HEK293 (cell line): Measurements from ENCODE around the gene C19orf33.
A peak's percentile ranks its signal among the peaks of the same experiment; 100 is the strongest.

ENCODE experiments used
- GLIS2 ChIP-seq: fragments of 450-650 bp; formaldehyde crosslinking; IDR thresholded peaks from 2 replicates; pipeline ENCODE4 v1.5.1; 2016; ENCODE audit warnings: missing biosample characterization, missing genetic modification characterization
- KLF7 ChIP-seq: fragments of 450-650 bp; formaldehyde crosslinking; IDR thresholded peaks from 2 replicates; pipeline ENCODE4 v1.5.1; 2016; ENCODE audit warnings: missing biosample characterization, missing genetic modification characterization, borderline replicate concordance
- WT1 ChIP-seq: fragments of 450-650 bp; formaldehyde crosslinking; IDR thresholded peaks from 2 replicates; pipeline ENCODE4 v1.5.1; 2016; ENCODE audit warnings: missing biosample characterization, missing genetic modification characterization
- ZBTB17 ChIP-seq: fragments of 450-650 bp; formaldehyde crosslinking; IDR thresholded peaks from 2 replicates; pipeline ENCODE4 v1.5.1; 2016; ENCODE audit warnings: missing biosample characterization, missing genetic modification characterization
- ZBTB20 ChIP-seq: fragments of 450-650 bp; formaldehyde crosslinking; IDR thresholded peaks from 2 replicates; pipeline ENCODE4 v1.5.1; 2016; ENCODE audit warnings: missing biosample characterization, missing genetic modification characterization
- ZBTB7A ChIP-seq: fragments of 450-650 bp; formaldehyde crosslinking; IDR thresholded peaks from 2 replicates; pipeline ENCODE4 v1.5.1; 2016; ENCODE audit warnings: low read depth, missing biosample characterization, missing genetic modification characterization
- ZNF138 ChIP-seq: fragments of 450-650 bp; formaldehyde crosslinking; IDR thresholded peaks from 2 replicates; pipeline ENCODE4 v1.5.1; 2016; ENCODE audit warnings: missing biosample characterization, missing genetic modification characterization, borderline replicate concordance
- ZNF140 ChIP-seq: fragments of 450-650 bp; formaldehyde crosslinking; IDR thresholded peaks from 2 replicates; pipeline ENCODE4 v1.5.1; 2016; ENCODE audit warnings: missing biosample characterization, missing genetic modification characterization
- ZNF169 ChIP-seq: fragments of 450-650 bp; formaldehyde crosslinking; IDR thresholded peaks from 2 replicates; pipeline ENCODE4 v1.5.1; 2016; ENCODE audit warnings: missing biosample characterization, missing genetic modification characterization
- ZNF184 ChIP-seq: fragments of 450-650 bp; IDR thresholded peaks from 2 replicates; pipeline ENCODE4 v1.5.1; 2018; ENCODE audit warnings: missing biosample characterization, mild to moderate bottlenecking, missing genetic modification characterization
- ZNF335 ChIP-seq: fragments of 450-650 bp; formaldehyde crosslinking; conservative IDR thresholded peaks from 2 replicates; pipeline ENCODE4 v1.5.1; 2016; ENCODE audit warnings: missing biosample characterization, missing genetic modification characterization
- ZNF354C ChIP-seq: fragments of 450-650 bp; formaldehyde crosslinking; IDR thresholded peaks from 2 replicates; pipeline ENCODE4 v1.5.1; 2016; ENCODE audit warnings: missing biosample characterization, missing genetic modification characterization, low read depth, borderline replicate concordance
- ZNF37A ChIP-seq: fragments of 450-650 bp; IDR thresholded peaks from 2 replicates; pipeline ENCODE4 v1.5.1; 2018; ENCODE audit warnings: missing biosample characterization, missing genetic modification characterization
- ZNF48 ChIP-seq: fragments of 450-650 bp; formaldehyde crosslinking; IDR thresholded peaks from 2 replicates; pipeline ENCODE4 v1.5.1; 2016; ENCODE audit warnings: missing biosample characterization, missing genetic modification characterization
- ZNF600 ChIP-seq: fragments of 450-650 bp; formaldehyde crosslinking; IDR thresholded peaks from 2 replicates; pipeline ENCODE4 v1.5.1; 2016; ENCODE audit warnings: missing biosample characterization, missing genetic modification characterization
- ZNF626 ChIP-seq: fragments of 450-650 bp; sonication (Bioruptor Pico); formaldehyde crosslinking; IDR thresholded peaks from 2 replicates; pipeline ENCODE4 v1.5.1; 2018; ENCODE audit warnings: missing biosample characterization, missing genetic modification characterization, inconsistent platforms
- ZNF629 ChIP-seq: fragments of 450-650 bp; formaldehyde crosslinking; IDR thresholded peaks from 2 replicates; pipeline ENCODE4 v1.5.1; 2017; ENCODE audit warnings: missing biosample characterization, missing genetic modification characterization
- ZNF664 ChIP-seq: fragments of 450-650 bp; formaldehyde crosslinking; IDR thresholded peaks from 2 replicates; pipeline ENCODE4 v1.5.1; 2016; ENCODE audit warnings: missing biosample characterization, missing genetic modification characterization
- TF ChIP-seq, protein P1 (sequence below): fragments of 450-650 bp; formaldehyde crosslinking; IDR thresholded peaks from 2 replicates; pipeline ENCODE4 v1.5.1; 2016; ENCODE audit warnings: missing biosample characterization, missing genetic modification characterization
- TF ChIP-seq, protein P2 (sequence below): fragments of 450-650 bp; formaldehyde crosslinking; IDR thresholded peaks from 2 replicates; pipeline ENCODE4 v1.5.1; 2016; ENCODE audit warnings: missing biosample characterization, missing genetic modification characterization
- TF ChIP-seq, protein P3 (sequence below): fragments of 450-650 bp; formaldehyde crosslinking; IDR thresholded peaks from 2 replicates; pipeline ENCODE4 v1.5.1; 2016; ENCODE audit warnings: missing biosample characterization, missing genetic modification characterization
- TF ChIP-seq, protein P4 (sequence below): fragments of 450-650 bp; formaldehyde crosslinking; IDR thresholded peaks from 2 replicates; pipeline ENCODE4 v1.5.1; 2016; ENCODE audit warnings: missing biosample characterization, missing genetic modification characterization
- TF ChIP-seq, protein P5 (sequence below): fragments of 450-650 bp; formaldehyde crosslinking; IDR thresholded peaks from 2 replicates; pipeline ENCODE4 v1.5.1; 2017; ENCODE audit warnings: missing biosample characterization, missing genetic modification characterization
- TF ChIP-seq, protein P6 (sequence below): fragments of 450-650 bp; formaldehyde crosslinking; IDR thresholded peaks from 2 replicates; pipeline ENCODE4 v1.5.1; 2016; ENCODE audit warnings: missing biosample characterization, missing genetic modification characterization
- TF ChIP-seq, protein P7 (sequence below): fragments of 450-650 bp; formaldehyde crosslinking; conservative IDR thresholded peaks from 2 replicates; pipeline ENCODE4 v1.5.1; 2016; ENCODE audit warnings: low read depth, missing biosample characterization, missing genetic modification characterization

C19orf33 gene

DNA sequence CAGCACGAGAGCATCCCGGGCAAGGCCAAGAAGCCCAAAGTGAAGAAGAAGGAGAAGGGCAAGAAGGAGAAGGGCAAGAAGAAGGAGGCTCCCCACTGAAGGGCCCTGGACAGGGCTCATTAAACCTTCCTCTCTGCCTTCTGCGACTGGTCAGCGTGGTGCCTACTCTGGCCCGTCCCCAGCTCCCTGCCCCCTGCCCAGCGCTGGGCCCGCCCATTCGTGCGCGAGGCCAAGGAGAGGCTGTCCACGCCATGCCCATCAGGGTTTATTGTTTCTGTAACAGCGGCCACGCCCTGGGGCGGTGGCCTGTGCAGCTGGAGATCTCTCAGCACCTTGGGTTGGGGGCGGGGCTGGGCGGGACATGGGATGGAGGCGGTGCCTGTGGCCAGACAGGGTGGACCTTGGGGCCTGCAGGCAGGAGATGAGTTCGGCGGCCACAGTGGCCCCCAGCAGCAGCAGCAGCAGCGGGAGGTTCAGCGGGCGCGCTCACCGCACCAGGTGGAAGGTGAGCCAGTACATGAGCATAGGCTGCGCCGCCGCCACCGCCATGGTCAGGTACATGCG is 897 bp downstream of the C19orf33 start (continued):
- TF ChIP-seq, protein P1, sequence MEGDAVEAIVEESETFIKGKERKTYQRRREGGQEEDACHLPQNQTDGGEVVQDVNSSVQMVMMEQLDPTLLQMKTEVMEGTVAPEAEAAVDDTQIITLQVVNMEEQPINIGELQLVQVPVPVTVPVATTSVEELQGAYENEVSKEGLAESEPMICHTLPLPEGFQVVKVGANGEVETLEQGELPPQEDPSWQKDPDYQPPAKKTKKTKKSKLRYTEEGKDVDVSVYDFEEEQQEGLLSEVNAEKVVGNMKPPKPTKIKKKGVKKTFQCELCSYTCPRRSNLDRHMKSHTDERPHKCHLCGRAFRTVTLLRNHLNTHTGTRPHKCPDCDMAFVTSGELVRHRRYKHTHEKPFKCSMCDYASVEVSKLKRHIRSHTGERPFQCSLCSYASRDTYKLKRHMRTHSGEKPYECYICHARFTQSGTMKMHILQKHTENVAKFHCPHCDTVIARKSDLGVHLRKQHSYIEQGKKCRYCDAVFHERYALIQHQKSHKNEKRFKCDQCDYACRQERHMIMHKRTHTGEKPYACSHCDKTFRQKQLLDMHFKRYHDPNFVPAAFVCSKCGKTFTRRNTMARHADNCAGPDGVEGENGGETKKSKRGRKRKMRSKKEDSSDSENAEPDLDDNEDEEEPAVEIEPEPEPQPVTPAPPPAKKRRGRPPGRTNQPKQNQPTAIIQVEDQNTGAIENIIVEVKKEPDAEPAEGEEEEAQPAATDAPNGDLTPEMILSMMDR (tag by site-specific recombination) = no peak
- TF ChIP-seq, protein P2, sequence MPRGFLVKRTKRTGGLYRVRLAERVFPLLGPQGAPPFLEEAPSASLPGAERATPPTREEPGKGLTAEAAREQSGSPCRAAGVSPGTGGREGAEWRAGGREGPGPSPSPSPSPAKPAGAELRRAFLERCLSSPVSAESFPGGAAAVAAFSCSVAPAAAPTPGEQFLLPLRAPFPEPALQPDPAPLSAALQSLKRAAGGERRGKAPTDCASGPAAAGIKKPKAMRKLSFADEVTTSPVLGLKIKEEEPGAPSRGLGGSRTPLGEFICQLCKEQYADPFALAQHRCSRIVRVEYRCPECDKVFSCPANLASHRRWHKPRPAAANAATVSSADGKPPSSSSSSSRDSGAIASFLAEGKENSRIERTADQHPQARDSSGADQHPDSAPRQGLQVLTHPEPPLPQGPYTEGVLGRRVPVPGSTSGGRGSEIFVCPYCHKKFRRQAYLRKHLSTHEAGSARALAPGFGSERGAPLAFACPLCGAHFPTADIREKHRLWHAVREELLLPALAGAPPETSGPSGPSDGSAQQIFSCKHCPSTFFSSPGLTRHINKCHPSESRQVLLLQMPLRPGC (tag by site-specific recombination) = no peak
- TF ChIP-seq, protein P3, sequence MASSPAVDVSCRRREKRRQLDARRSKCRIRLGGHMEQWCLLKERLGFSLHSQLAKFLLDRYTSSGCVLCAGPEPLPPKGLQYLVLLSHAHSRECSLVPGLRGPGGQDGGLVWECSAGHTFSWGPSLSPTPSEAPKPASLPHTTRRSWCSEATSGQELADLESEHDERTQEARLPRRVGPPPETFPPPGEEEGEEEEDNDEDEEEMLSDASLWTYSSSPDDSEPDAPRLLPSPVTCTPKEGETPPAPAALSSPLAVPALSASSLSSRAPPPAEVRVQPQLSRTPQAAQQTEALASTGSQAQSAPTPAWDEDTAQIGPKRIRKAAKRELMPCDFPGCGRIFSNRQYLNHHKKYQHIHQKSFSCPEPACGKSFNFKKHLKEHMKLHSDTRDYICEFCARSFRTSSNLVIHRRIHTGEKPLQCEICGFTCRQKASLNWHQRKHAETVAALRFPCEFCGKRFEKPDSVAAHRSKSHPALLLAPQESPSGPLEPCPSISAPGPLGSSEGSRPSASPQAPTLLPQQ (tag by site-specific recombination) = no peak
- TF ChIP-seq GLIS2 (tag by site-specific recombination) = peak; percentile 45; the same call in 1 of the 2 replicates
- TF ChIP-seq ZNF626 (tag by site-specific recombination) = no peak
- TF ChIP-seq ZNF354C (tag by site-specific recombination) = no peak
- TF ChIP-seq ZNF169 (tag by site-specific recombination) = no peak
- TF ChIP-seq ZNF629 (tag by site-specific recombination) = no peak
- TF ChIP-seq ZNF184 = no peak
- TF ChIP-seq, protein P4, sequence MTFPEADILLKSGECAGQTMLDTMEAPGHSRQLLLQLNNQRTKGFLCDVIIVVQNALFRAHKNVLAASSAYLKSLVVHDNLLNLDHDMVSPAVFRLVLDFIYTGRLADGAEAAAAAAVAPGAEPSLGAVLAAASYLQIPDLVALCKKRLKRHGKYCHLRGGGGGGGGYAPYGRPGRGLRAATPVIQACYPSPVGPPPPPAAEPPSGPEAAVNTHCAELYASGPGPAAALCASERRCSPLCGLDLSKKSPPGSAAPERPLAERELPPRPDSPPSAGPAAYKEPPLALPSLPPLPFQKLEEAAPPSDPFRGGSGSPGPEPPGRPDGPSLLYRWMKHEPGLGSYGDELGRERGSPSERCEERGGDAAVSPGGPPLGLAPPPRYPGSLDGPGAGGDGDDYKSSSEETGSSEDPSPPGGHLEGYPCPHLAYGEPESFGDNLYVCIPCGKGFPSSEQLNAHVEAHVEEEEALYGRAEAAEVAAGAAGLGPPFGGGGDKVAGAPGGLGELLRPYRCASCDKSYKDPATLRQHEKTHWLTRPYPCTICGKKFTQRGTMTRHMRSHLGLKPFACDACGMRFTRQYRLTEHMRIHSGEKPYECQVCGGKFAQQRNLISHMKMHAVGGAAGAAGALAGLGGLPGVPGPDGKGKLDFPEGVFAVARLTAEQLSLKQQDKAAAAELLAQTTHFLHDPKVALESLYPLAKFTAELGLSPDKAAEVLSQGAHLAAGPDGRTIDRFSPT (tag by site-specific recombination) = no peak
- TF ChIP-seq, protein P5, sequence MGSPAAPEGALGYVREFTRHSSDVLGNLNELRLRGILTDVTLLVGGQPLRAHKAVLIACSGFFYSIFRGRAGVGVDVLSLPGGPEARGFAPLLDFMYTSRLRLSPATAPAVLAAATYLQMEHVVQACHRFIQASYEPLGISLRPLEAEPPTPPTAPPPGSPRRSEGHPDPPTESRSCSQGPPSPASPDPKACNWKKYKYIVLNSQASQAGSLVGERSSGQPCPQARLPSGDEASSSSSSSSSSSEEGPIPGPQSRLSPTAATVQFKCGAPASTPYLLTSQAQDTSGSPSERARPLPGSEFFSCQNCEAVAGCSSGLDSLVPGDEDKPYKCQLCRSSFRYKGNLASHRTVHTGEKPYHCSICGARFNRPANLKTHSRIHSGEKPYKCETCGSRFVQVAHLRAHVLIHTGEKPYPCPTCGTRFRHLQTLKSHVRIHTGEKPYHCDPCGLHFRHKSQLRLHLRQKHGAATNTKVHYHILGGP (tag by site-specific recombination) = no peak
- TF ChIP-seq, protein P6, sequence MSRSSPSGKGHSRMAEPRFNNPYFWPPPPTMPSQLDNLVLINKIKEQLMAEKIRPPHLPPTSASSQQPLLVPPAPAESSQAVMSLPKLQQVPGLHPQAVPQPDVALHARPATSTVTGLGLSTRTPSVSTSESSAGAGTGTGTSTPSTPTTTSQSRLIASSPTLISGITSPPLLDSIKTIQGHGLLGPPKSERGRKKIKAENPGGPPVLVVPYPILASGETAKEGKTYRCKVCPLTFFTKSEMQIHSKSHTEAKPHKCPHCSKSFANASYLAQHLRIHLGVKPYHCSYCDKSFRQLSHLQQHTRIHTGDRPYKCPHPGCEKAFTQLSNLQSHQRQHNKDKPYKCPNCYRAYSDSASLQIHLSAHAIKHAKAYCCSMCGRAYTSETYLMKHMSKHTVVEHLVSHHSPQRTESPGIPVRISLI = no peak
- no peak for TF ChIP-seq ZNF48 (tag by site-specific recombination)
- TF ChIP-seq, protein P7, sequence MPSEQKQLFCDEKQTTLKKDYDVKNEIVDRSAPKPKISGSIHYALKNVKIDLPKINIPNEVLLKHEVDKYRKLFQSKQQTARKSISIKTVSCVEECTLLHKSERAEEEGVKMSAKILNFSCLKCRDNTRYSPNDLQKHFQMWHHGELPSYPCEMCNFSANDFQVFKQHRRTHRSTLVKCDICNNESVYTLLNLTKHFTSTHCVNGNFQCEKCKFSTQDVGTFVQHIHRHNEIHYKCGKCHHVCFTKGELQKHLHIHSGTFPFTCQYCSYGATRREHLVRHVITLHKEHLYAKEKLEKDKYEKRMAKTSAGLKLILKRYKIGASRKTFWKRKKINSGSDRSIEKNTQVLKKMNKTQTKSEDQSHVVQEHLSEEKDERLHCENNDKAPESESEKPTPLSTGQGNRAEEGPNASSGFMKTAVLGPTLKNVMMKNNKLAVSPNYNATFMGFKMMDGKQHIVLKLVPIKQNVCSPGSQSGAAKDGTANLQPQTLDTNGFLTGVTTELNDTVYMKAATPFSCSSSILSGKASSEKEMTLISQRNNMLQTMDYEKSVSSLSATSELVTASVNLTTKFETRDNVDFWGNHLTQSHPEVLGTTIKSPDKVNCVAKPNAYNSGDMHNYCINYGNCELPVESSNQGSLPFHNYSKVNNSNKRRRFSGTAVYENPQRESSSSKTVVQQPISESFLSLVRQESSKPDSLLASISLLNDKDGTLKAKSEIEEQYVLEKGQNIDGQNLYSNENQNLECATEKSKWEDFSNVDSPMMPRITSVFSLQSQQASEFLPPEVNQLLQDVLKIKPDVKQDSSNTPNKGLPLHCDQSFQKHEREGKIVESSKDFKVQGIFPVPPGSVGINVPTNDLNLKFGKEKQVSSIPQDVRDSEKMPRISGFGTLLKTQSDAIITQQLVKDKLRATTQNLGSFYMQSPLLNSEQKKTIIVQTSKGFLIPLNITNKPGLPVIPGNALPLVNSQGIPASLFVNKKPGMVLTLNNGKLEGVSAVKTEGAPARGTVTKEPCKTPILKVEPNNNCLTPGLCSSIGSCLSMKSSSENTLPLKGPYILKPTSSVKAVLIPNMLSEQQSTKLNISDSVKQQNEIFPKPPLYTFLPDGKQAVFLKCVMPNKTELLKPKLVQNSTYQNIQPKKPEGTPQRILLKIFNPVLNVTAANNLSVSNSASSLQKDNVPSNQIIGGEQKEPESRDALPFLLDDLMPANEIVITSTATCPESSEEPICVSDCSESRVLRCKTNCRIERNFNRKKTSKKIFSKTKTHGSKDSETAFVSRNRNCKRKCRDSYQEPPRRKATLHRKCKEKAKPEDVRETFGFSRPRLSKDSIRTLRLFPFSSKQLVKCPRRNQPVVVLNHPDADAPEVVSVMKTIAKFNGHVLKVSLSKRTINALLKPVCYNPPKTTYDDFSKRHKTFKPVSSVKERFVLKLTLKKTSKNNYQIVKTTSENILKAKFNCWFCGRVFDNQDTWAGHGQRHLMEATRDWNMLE (tag by site-specific recombination) = no peak
- TF ChIP-seq ZNF140 (tag by site-specific recombination) = no peak
- TF ChIP-seq ZNF335 (tag by site-specific recombination) = peak; percentile 27; the same call in 1 of the 2 replicates
- TF ChIP-seq KLF7 = peak; percentile 98; the same call in 1 of the 2 replicates
- TF ChIP-seq ZNF600 (tag by site-specific recombination) = no peak
- no peak for TF ChIP-seq ZNF138 (tag by site-specific recombination)
- no peak for TF ChIP-seq ZBTB17 (tag by site-specific recombination)
- TF ChIP-seq ZNF37A = no peak
- TF ChIP-seq WT1 (tag by site-specific recombination) = peak; percentile 39; the same call in 1 of the 2 replicates
- TF ChIP-seq ZBTB7A (tag by site-specific recombination) = no peak
- no peak for TF ChIP-seq ZNF664 (tag by site-specific recombination)
- TF ChIP-seq ZBTB20 = no peak
